SH-SY5Y (cell line): Measurements from ENCODE around the gene ADTRP.

Experiments
- GATA2 ChIP-seq: IDR thresholded peaks from 2 replicates; pipeline ENCODE4 v1.6.1; 2011; ENCODE audit warnings: mild to moderate bottlenecking, low read depth, low read length
- GATA3 ChIP-seq: IDR thresholded peaks from 2 replicates; pipeline ENCODE4 v1.6.1; 2011; ENCODE audit warnings: low read depth, mild to moderate bottlenecking, low read length, moderate library complexity

DNA sequence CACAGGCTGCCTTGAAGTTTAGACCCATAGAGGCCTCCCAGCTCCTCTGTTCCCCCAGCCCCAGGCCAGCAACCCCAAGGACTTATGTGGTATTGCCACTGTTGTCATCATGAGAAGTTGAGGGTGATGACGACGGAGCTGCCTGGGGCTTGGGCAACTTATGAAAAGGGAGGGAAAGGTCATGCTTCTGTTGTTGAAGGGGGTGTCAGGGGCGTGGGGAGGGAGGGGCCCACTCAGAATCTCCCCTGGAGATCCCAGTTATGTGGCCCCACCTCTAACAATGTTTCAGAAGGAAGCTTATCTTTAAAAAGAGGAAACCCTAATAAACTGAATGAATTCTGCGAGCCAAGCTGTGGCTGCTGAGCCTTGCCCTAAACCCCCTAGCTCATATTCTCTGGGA, 4.2 kb downstream of the ADTRP start:
- TF ChIP-seq GATA2 (no peak), GATA3 (no peak)
